ENCODE measurements around the gene NRXN3. TPM values are rescaled to one million over a fixed set of nuclear protein-coding genes. Genes with fewer than 3 reads are reported as not detected.

Gene NRXN3
- total and polyA plus RNA-seq, 4 donors = 0.07 to 1.2 (median 0.23) TPM

DNA sequence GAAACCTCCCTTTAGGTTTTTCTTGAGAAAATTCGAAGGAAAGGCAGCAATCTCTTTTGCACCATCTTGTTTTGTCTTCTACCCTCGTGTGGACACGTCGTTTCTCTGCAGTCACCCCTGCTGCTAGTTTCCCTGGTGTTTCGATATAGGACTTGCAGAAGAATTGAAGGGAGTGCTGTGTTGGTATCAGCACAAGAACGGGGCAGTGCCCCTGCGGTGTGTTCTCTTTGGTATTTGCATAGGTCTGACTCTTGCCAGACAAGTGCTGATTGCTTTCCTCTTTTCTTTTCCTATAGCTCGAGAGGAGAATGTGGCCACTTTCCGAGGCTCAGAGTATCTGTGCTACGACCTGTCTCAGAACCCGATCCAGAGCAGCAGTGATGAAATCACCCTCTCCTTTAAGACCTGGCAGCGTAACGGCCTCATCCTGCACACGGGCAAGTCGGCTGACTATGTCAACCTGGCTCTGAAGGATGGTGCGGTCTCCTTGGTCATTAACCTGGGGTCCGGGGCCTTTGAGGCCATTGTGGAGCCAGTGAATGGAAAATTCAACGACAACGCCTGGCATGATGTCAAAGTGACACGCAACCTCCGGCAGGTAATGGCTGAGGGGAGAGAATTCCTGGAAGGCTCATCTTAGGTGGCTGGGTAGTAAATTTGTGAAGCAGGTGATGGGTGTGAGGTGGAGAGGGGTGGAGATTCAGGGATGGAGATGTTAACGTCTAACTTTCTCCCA lies 474.8 kb downstream of the NRXN3 start (continued):
- no peak for TF ChIP-seq JUND (IDR thresholded peaks at IDR 0.05)
- TF ChIP-seq HNF4G (IDR thresholded peaks at IDR 0.05) = no peak
- TF ChIP-seq, protein P1, sequence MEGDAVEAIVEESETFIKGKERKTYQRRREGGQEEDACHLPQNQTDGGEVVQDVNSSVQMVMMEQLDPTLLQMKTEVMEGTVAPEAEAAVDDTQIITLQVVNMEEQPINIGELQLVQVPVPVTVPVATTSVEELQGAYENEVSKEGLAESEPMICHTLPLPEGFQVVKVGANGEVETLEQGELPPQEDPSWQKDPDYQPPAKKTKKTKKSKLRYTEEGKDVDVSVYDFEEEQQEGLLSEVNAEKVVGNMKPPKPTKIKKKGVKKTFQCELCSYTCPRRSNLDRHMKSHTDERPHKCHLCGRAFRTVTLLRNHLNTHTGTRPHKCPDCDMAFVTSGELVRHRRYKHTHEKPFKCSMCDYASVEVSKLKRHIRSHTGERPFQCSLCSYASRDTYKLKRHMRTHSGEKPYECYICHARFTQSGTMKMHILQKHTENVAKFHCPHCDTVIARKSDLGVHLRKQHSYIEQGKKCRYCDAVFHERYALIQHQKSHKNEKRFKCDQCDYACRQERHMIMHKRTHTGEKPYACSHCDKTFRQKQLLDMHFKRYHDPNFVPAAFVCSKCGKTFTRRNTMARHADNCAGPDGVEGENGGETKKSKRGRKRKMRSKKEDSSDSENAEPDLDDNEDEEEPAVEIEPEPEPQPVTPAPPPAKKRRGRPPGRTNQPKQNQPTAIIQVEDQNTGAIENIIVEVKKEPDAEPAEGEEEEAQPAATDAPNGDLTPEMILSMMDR (IDR thresholded peaks at IDR 0.05; ENCODE audit: low read depth, low read length, missing input control) = no peak
- TF ChIP-seq YY1 (IDR thresholded peaks at IDR 0.05) = no peak
- no peak for TF ChIP-seq RXRA (IDR thresholded peaks at IDR 0.05)

DNA sequence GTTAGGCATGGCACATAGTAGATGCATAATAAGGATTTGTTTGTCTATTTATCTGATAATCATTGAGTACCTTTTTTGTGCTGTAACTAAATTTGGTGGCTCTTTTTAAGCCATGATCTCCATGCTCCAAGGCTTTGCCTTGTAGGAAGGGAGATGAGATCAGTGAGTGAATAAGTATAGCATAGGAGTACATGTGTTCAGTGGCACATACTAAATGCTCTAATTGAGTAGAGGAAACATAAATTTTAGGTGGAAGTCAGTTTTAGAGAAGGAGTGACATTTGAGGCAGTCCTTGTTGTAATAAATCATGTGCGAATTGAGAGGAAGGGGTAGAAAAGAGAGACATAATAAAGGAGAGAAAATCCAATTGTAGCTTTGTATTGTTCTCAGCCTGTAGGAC lies 482.6 kb downstream of the NRXN3 start:
- Histone ChIP-seq H3K4me1 (ENCODE audit: control insufficient read depth in 4 of 4, insufficient read depth in 4 of 4, low read length in 3 of 4) (no peaks in the 10 kb centered on the region), H3K9me3 (ENCODE audit: control insufficient read depth in 4 of 4, low read length in 3 of 4) (peaks cover 0 to 2% (median 0%) of the 10 kb centered on the region in 4 donors), H3K9ac (ENCODE audit: low read depth in 1 of 2, low read length in 2 of 2) (no peak overlapping the region), H3K27me3 (ENCODE audit: control insufficient read depth in 4 of 4, insufficient read depth in 4 of 4, low read length in 3 of 4) (peaks cover 0 to 3% (median 1%) of the 10 kb centered on the region in 4 donors), H3K4me3 (ENCODE audit: low read depth in 1 of 3, low read length in 3 of 3) (no peak overlapping the region), H3K36me3 (ENCODE audit: control insufficient read depth in 4 of 4, insufficient read depth in 3 of 4, low read depth in 1 of 4, low read length in 3 of 4) (no peaks in the 10 kb centered on the region), H3K27ac (ENCODE audit: low read depth in 1 of 2, low read length in 2 of 2) (no peak overlapping the region)
- 86% methylated on average over 1 of the region's 1 CpG for WGBS
- TF ChIP-seq TAF1 (conservative IDR thresholded peaks at IDR 0.05) (no peak), SP1 (IDR thresholded peaks at IDR 0.05) (no peak), FOXA2 (IDR thresholded peaks at IDR 0.05) (no peak), HNF4G (IDR thresholded peaks at IDR 0.05) (no peak), RAD21 (IDR thresholded peaks at IDR 0.05) (no peak), NR2F2 (IDR thresholded peaks at IDR 0.05) (no peak), EGR1 (IDR thresholded peaks at IDR 0.05; ENCODE audit: low read depth in 2 of 2) (no peak), FOXA1 (IDR thresholded peaks at IDR 0.05) (no peak), GABPA (IDR thresholded peaks at IDR 0.05 in 1 of 2, conservative IDR thresholded peaks at IDR 0.05 in 1 of 2) (no peak), HNF4A (conservative IDR thresholded peaks at IDR 0.05) (no peak), YY1 (IDR thresholded peaks at IDR 0.05) (no peak), RXRA (IDR thresholded peaks at IDR 0.05) (no peak)
- TF ChIP-seq, protein P2, sequence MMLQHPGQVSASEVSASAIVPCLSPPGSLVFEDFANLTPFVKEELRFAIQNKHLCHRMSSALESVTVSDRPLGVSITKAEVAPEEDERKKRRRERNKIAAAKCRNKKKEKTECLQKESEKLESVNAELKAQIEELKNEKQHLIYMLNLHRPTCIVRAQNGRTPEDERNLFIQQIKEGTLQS (IDR thresholded peaks at IDR 0.05) = no peak
- TF ChIP-seq, protein P3, sequence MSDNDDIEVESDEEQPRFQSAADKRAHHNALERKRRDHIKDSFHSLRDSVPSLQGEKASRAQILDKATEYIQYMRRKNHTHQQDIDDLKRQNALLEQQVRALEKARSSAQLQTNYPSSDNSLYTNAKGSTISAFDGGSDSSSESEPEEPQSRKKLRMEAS (IDR thresholded peaks at IDR 0.05) = no peak
- TF ChIP-seq, protein P4, sequence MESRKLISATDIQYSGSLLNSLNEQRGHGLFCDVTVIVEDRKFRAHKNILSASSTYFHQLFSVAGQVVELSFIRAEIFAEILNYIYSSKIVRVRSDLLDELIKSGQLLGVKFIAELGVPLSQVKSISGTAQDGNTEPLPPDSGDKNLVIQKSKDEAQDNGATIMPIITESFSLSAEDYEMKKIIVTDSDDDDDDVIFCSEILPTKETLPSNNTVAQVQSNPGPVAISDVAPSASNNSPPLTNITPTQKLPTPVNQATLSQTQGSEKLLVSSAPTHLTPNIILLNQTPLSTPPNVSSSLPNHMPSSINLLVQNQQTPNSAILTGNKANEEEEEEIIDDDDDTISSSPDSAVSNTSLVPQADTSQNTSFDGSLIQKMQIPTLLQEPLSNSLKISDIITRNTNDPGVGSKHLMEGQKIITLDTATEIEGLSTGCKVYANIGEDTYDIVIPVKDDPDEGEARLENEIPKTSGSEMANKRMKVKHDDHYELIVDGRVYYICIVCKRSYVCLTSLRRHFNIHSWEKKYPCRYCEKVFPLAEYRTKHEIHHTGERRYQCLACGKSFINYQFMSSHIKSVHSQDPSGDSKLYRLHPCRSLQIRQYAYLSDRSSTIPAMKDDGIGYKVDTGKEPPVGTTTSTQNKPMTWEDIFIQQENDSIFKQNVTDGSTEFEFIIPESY (IDR thresholded peaks at IDR 0.05) = no peak
- TF ChIP-seq, protein P5, sequence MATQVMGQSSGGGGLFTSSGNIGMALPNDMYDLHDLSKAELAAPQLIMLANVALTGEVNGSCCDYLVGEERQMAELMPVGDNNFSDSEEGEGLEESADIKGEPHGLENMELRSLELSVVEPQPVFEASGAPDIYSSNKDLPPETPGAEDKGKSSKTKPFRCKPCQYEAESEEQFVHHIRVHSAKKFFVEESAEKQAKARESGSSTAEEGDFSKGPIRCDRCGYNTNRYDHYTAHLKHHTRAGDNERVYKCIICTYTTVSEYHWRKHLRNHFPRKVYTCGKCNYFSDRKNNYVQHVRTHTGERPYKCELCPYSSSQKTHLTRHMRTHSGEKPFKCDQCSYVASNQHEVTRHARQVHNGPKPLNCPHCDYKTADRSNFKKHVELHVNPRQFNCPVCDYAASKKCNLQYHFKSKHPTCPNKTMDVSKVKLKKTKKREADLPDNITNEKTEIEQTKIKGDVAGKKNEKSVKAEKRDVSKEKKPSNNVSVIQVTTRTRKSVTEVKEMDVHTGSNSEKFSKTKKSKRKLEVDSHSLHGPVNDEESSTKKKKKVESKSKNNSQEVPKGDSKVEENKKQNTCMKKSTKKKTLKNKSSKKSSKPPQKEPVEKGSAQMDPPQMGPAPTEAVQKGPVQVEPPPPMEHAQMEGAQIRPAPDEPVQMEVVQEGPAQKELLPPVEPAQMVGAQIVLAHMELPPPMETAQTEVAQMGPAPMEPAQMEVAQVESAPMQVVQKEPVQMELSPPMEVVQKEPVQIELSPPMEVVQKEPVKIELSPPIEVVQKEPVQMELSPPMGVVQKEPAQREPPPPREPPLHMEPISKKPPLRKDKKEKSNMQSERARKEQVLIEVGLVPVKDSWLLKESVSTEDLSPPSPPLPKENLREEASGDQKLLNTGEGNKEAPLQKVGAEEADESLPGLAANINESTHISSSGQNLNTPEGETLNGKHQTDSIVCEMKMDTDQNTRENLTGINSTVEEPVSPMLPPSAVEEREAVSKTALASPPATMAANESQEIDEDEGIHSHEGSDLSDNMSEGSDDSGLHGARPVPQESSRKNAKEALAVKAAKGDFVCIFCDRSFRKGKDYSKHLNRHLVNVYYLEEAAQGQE (IDR thresholded peaks at IDR 0.05) = no peak
- DNase-seq (ENCODE audit: low spot score) = no peak
